ENCODE data around the gene AP2A2. TPM values are rescaled to one million over a fixed set of nuclear protein-coding genes. Genes with fewer than 3 reads are reported as not detected.

The AP2A2 gene
- total and polyA plus RNA-seq, 2 donors (not counting 1 experiment from before 2014, with no cell fraction given) = 53.1 to 57.0 TPM

DNA sequence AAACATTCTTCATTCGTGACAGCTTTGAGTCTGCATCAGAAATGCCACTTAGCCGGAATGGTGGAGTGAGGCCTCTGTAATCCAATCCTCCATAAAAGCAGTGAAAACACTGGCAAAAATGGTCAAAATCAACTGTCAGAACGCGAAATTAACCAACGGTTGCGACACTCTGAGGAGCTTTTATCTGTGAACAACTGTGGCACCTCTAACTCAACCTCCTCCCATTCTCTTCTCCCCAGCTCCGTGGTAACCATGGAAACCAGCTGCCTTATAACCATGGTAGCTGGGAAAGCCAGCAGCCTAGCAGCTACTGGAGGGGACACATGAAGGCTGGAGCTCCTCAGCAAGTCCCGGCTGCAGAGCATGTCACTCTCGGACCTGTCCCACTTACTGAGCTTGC is 20.3 kb downstream of the AP2A2 start:
- CTCF ChIA-PET = no interaction called here
- Histone ChIP-seq H3K36me3 (replicated peaks in 1 of 2; ENCODE audit: control extremely low read depth in 1 of 2, control insufficient read depth in 1 of 2, extremely low read depth in 1 of 2, insufficient read depth in 2 of 2, low read length in 1 of 2) (peaks cover 1 to 21% of the 10 kb centered on the region in 2 experiments), H2AFZ (ENCODE audit: insufficient read depth, low read depth, low read length, poor library complexity, severe bottlenecking) (no peak overlapping the region), H3K4me2 (replicated peaks; ENCODE audit: low read depth, low read length, poor library complexity, severe bottlenecking) (no peak overlapping the region), H3K79me2 (ENCODE audit: control insufficient read depth, insufficient read depth, low read length) (peaks cover 98% of the 10 kb centered on the region), H3K9me3 (ENCODE audit: control extremely low read depth in 1 of 3, control insufficient read depth in 2 of 3, insufficient read depth in 1 of 3, low read length in 2 of 3) (peaks cover 0 to 14% (median 8%) of the 10 kb centered on the region in 3 donors), H3K27ac (ENCODE audit: low read length in 2 of 2) (no peak overlapping the region), H3K9ac (ENCODE audit: low read length) (no peak overlapping the region), H3K4me1 (ENCODE audit: control insufficient read depth in 2 of 2, insufficient read depth in 2 of 2, low read length in 2 of 2) (no peaks in the 10 kb centered on the region), H4K20me1 (ENCODE audit: control insufficient read depth, insufficient read depth, low read length, poor library complexity, severe bottlenecking) (peaks cover 59% of the 10 kb centered on the region), H3K27me3 (replicated peaks in 1 of 4; ENCODE audit: control extremely low read depth in 1 of 4, control insufficient read depth in 3 of 4, insufficient read depth in 4 of 4, low read length in 3 of 4) (no peaks in the 10 kb centered on the region), H3K4me3 (ENCODE audit: control extremely low read depth in 1 of 5, extremely low read depth in 1 of 5, insufficient read depth in 1 of 5, low read depth in 2 of 5, low read length in 4 of 5) (no peak overlapping the region)
- ATAC-seq (ENCODE audit: low read depth) (no peak), DNase-seq (no peak)
- peaks cover 3% of the 10 kb centered on the region for H3K9me3 Mint-ChIP-seq (ENCODE audit: insufficient read depth)
- H3K4me3 Mint-ChIP-seq = no peak overlapping the region
- POLR2A ChIA-PET = no interaction called here
- H3K27me3 Mint-ChIP-seq = no peaks in the 10 kb centered on the region
- TF ChIP-seq EZH2 (IDR thresholded peaks at IDR 0.05; ENCODE audit: borderline replicate concordance, insufficient read depth, low read depth, low read length, poor library complexity, severe bottlenecking) = no peak
- TF ChIP-seq CTCF (IDR thresholded peaks at IDR 0.05) = no peak
- WGBS (ENCODE audit: insufficient coverage) = 85% methylated on average over 9 of the region's 9 CpGs
- peaks cover 2% of the 10 kb centered on the region for H3K4me1 Mint-ChIP-seq
- H3K27ac Mint-ChIP-seq = no peak overlapping the region
- intact Hi-C loops (cut with micrococcal nuclease) = no loop called here

DNA sequence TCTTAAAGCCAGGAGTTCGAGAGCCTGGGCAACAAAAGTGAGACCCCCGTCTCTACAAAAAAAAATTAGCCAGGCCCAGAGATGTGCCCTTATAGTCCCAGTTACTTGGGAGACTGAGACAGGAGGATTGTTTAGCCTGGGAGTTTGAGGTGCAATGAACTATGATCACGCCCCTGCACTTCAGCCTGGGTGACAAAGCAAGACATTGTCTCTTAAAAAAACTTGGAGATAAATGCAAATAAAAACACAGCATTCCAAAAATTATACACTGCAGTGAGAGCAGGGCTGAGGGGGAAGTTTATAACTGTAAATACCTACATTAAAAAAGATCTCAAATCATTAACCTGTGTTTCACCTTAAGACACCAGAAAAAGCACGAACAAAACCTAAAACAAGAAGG is 22.1 kb downstream of the AP2A2 start:
- TF ChIP-seq EZH2 (IDR thresholded peaks at IDR 0.05; ENCODE audit: borderline replicate concordance, insufficient read depth, low read depth, low read length, poor library complexity, severe bottlenecking) = no peak
- TF ChIP-seq CTCF (IDR thresholded peaks at IDR 0.05) = no peak

More for the DNA sequence above, 22.1 kb downstream of the AP2A2 start:
- Histone ChIP-seq H3K79me2 (ENCODE audit: control insufficient read depth, insufficient read depth, low read length) (peaks cover 87% of the 10 kb centered on the region), H4K20me1 (ENCODE audit: control insufficient read depth, insufficient read depth, low read length, poor library complexity, severe bottlenecking) (peaks cover 47% of the 10 kb centered on the region), H2AFZ (ENCODE audit: insufficient read depth, low read depth, low read length, poor library complexity, severe bottlenecking) (no peak overlapping the region), H3K4me1 (ENCODE audit: control insufficient read depth in 2 of 2, insufficient read depth in 2 of 2, low read length in 2 of 2) (no peaks in the 10 kb centered on the region), H3K9ac (ENCODE audit: low read length) (no peak overlapping the region), H3K27me3 (replicated peaks in 1 of 4; ENCODE audit: control extremely low read depth in 1 of 4, control insufficient read depth in 3 of 4, insufficient read depth in 4 of 4, low read length in 3 of 4) (no peaks in the 10 kb centered on the region), H3K4me2 (replicated peaks; ENCODE audit: low read depth, low read length, poor library complexity, severe bottlenecking) (no peak overlapping the region), H3K36me3 (replicated peaks in 1 of 2; ENCODE audit: control extremely low read depth in 1 of 2, control insufficient read depth in 1 of 2, extremely low read depth in 1 of 2, insufficient read depth in 2 of 2, low read length in 1 of 2) (peaks cover under 1 to 21% of the 10 kb centered on the region in 2 experiments), H3K9me3 (ENCODE audit: control extremely low read depth in 1 of 3, control insufficient read depth in 2 of 3, insufficient read depth in 1 of 3, low read length in 2 of 3) (peaks cover 0 to 14% (median 8%) of the 10 kb centered on the region in 3 donors), H3K4me3 (ENCODE audit: control extremely low read depth in 1 of 5, extremely low read depth in 1 of 5, insufficient read depth in 1 of 5, low read depth in 2 of 5, low read length in 4 of 5) (no peak overlapping the region), H3K27ac (ENCODE audit: low read length in 2 of 2) (no peak overlapping the region)
- Mint-ChIP-seq H3K4me3 (no peak overlapping the region), H3K9me3 (ENCODE audit: insufficient read depth) (peaks cover 3% of the 10 kb centered on the region), H3K4me1 (peaks cover 3% of the 10 kb centered on the region), H3K27ac (no peak overlapping the region), H3K27me3 (no peaks in the 10 kb centered on the region)
- 100% methylated on average over 2 of the region's 4 CpGs for WGBS (ENCODE audit: insufficient coverage)
- POLR2A ChIA-PET = no interaction called here
- DNase-seq (no peak), ATAC-seq (ENCODE audit: low read depth) (no peak)
- CTCF ChIA-PET = no interaction called here
- intact Hi-C loops (cut with micrococcal nuclease) = no loop called here

All from B cell (primary cell).